ENCODE results near the gene DGKI.

Gene DGKI

DNA sequence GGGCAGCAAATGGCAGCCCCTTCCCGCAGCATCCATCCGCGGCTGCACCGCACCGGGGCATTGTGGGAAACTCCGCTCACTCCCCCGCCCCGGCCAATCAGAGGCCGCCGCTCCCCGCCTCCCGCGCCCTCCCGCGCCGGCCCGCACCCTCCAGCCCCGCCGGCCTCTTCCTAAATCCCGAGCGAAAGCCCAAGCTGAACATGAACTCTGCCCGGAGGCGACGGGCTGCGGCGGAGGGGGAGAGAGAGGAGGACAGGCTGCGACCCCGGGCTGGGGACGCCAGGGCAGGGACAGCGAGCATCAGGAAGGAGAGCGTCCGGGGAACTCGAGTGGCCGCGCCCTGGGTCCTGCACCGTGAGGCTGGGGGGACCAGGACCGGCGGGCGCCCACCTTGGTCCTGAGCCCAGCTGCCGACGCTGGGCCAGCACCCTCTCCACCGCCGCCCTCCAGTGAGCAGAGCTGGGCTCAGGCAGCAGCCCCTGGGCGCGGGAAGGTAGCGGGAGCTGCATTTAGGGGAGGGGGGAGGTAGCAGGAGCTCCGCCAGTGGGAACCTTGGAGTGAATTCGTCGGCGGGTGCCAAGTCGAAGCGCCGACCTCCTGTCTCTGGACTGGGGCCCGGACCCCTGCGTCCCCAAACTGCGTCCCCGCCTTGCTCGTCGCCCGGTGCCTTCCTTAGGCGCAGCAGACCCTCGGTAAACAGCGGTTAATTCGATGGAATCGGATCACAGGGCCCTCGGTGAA is at the start of gene DGKI:
DGKI (minus strand) TSS at position 148 of the 741 bp plus-strand sequence.
- DNase-seq = peak in 1 of 2 experiments; percentile 52

DNA sequence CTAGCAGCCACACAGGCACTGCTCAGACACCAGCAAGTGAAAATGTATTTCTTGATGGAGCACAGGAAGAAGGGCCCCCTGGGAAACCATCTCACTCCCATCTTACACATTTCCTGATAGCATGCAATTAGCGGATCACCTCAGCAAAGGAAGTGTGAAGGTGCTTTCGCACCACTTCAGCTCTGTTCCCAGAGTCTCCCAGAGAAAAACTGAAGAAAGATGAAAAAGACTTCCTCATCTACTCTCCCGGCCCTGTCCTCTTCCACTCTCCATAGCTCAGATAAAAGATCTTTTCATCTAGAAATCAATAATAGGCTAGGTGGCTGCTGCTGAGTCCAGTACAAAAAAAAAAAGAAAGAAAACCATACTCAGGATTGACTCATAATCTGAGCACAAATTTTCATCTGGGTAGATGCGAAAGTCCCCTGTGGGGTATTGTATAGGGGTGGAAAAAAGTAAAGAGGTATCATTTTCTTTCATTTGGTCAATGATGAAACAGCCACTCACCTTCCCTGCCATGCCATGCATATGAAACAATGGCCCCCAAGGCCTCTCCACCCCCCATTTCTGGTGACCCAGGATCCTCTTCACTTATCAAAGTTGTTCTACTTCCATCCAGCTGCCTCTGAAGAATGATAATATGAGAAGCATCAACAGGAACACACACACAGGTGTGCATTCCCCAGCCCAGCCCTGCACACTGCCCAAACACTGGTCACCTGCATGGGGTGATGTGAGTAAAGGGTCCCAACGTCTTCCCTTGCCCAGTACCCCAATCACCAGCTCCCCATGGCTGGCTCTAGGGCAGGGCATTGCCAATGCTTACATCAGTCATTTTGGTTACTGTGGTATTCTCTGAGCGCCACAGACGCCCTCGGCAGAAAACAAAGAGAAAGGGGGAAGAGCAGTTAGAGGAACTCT is 48.8 kb upstream of the DGKI start:
- DNase-seq = no peak

DNA sequence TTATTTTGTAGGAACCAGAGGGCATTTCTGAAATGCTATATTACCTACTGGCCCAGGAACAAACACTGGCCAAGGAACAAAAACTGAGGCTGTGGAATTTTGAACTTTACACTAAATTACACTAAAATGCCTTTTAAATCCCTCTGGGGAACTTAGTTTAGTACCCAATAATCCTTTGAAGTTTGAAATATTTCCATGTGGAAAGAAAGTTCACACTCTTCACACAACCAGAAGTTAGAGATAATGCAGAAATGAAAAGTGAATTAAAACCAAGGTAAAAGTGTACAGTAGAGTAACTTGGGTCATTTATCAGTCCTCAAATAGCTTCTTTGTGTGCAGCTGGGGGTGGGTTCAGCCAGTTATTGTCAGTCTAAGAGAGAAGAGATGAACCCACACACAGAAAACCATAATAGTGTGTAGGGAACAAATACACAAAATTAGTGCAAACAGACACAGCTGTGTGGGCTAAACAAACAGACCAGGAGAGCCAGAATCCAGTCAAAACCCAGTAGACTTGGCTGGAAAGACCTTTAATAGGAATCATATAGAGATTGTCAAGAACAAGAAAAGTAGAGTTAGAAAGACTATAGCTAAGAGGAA is 46.5 kb upstream of the DGKI start:
- no peak for DNase-seq

DNA sequence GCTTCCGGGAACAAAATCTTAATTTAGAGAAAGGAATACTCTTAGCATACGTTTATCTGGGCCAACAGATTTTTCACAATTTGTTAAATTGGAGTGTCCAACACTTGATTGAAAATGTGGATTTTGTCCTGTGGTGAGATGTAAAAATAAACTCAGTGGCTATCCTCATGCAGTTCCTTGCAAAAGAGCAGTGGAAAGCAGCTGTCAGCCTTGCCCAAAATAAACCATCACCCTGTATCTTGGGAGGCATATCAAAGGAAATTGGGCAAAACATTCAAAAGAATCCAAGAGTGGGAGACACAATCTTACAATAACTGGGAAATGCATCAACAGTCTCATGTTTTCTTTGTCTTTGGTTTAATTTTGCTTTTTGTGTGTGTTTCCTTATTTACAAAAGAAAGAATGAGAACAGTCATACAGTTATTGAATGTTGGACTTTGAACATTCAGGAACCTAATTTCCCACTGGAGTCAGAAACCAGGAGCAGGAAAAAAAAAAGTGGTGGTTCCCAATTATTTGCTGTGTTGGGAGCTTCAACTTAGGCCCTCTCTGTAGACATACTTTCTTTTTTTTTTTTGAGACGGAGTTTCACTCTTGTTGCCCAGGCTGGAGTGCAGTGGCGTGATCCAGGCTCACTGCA is 44.4 kb upstream of the DGKI start:
- DNase-seq = no peak

DNA sequence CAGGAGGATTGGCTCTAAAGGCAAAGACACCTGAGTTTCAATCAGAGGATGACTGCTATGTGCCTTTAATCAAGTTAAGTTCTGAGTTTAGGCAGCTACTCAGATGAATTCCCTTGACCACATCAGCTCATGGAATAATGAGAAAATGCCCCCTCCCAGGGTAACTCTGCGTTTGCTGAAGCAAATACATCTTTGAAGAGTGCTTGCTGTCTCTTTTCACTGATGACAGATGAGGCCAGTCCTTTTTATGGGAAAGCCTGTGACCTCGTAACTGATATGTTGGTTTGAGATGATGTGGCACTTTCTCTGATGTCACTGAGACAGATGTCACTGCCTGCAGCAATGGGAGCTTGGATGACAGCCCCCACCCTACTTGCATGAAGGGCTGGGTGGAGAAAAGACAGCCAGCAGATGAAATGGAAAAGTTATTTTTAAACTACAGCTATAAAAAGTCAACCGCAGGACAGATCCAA is 43.7 kb upstream of the DGKI start:
- DNase-seq = peak in 1 of 2 experiments; percentile 18

DNA sequence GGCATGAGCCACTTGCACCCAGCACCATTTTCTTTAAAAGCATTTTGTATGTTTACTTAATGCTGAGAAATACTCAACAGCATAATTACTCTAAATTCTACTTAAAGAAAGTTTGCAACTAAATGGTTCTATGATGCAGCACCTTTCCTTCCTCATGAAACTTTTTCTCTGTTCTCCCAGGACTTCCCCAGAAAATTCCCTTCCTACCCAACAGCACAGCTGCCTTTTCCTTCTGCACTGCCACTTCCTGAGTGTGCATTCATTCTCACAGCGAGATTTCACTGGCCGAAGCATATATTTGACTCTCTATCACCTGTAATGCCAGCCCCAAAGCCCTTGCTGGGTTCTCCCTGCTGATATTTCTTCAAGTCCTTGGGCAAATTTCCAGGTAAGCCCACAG is 41.5 kb upstream of the DGKI start:
- DNase-seq = no peak

DNA sequence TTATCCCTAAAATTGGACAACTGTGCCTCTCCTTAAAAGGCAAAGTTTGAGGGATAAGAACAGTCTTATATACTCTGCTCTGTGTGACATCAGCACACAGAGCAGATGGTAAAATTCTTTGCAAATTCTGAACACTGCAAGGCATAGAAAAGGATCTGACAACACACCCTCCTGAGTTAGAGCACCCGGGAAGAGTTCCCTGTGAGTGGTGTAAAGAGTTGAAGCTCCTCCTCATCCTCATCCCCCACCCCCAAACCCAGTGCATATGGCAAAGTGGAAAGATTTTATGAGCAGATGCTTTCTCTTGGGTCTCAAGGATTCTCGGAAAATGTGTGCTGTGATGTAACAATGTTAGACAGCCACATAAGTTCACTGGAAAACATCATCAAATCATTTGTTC is 40.0 kb upstream of the DGKI start:
- peak in 1 of 2 experiments; percentile 72 for DNase-seq

DNA sequence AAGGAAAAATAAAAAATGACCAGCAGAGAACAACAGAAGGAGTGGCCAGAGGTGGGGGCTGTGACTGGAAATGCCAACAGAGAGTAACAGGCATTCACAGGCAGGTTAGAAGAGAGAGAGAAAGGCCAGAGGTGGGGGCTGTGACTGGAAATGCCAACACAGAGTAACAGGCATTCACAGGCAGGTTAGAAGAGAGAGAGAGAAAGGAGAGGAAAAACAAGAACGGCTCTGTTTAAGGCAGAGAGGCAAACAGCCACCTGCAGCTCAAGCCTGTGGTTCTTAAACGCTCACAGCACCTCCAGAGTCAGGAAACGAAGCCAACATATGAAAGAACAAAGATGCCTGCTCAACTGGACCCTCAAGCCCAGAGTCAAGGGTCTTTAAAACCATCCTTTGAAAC is 39.5 kb upstream of the DGKI start:
- DNase-seq = no peak

DNA sequence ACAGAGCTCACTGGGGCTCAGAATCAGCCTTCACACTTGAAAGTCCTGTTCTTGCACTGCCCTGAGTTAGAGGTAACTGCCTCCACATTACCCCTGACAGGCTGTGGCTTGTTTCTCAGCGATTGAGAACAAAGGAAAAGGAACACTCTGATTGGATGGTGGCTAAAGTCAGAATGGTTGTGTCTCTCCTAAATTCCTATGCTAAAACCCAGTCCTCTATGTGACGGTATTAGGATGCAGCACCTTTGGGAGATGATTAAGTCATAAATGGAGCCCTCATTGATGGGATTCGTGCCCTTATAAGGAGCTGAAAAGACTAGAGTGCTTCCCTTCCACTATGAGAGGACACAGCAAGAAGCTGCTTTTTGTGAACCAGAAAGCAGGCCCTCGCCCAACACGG is 38.9 kb upstream of the DGKI start:
- no peak for DNase-seq

DNA sequence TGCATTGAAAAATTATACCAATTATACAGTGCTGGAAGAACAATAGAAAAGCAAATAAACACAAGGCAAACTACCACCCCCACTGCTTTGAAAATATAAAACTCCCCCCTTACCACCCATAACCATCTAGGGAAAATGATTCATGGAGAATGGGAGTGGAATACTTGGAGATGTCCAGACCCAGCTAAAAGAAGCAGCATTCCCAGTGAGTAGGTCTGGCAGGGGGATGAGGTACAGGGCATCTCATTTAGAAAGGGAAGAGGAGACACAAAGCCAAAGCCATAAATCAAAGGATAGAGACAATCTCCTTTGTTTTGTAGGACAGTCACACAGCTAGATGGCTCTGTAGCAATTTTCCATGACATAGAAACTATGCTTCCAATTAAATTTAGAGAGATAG is 36.0 kb upstream of the DGKI start:
- no peak for DNase-seq

DNA sequence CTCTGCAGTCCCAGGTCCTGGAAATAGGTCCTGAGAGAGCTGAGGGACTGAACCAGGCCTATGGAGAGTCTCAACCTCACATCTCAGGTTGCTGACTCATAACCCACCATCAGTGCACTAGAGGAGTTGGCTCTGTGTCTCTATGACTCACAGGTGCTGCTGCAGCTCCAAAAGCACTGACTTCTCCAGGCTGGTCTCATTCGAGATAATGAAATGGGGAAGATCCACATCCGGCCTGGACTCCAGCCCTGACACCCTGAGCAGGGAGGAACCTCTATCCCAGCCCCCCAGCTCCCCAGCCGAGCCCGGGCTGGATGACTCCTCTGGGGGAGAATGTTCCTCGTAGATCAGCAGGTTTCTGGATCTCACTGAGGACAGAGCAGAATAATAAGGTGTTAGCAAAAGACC is 35.5 kb upstream of the DGKI start:
- DNase-seq = no peak

DNA sequence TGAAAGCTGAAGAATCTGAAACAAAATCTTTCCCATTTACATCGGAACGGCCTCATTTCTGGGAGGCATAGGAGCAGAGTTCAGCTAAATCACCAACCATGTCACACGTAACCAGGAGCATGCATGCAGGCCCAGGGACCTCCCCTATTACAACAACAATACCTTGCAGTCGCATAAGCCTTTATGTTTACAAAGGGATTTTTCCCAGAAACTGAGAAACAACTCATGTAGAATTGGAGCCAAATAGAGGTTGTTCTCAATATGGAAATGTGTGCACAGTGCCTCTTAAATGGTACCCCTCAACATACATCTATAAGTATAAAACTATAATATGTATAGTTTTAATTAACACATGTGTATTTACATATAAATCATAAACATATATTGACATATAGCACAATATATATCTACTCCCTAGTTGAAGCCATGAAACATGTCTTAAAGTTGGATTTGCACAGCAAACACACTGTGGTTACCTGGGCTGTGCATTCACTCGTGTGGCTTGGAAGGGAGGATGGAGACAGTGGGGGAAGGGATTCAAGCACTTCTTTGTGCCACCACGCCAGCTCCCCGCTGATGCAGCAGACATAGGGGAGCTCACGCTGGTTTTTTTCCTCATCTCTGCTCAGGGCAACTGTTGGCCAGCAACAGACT is 35.0 kb upstream of the DGKI start:
- DNase-seq = no peak

DNA sequence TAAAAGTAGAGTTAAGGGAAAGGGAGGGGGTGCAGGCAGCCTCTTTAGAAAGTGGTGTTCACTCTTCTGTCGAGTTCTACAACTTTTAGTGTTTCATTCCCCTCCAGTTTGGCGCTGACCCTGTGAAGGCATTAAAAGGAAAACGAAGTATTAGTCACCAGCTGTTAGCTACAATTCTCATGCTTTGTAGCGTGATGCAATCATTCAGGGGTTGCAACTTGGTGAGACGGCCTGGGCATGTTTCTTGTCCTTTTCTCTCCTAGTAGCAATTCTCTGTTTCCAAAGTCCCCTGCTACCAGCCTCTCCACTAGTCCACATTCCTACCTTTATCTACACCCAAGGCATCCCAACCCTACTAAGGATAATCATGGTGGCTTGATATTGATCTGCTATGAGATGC is 33.7 kb upstream of the DGKI start:
- no peak for DNase-seq

DNA sequence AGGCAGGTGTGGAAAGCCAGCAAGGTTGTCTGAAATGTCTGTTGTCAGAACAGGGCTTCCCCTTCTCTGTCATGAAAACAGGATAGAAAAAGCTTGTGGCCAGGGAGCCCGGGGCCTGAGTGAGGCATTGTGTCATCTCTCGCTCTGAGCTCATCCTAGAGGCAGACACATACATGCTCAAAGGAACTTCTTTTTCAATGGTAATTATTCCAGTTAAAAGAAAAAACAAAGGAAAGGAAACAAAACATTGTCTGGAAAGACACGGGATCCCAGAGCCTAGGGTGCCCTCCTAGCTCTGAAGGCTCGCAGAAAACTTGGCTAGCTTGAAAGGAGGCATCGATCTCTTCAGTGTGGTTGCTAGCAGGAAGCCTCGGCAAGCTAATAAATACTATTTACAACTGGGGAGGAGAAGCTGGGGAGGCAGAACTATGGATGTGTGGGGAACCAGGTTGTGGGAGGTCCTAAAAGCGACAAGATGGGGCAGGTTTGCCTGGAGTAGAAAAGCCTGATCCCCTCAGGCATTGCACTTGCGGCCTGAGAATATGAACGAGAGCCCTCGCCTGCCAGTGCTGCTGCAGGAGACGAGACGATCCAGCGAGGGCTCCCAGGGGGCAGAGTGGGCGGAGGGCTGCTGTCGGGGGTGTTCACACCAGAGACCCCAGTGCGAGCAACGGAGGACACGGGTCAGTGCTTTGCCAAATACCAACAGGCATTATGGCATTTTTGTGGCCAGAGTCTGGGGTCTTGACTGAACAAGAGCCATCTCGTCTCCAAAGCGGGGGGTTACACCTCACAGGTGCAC is 32.8 kb upstream of the DGKI start:
- no peak for DNase-seq

DNA sequence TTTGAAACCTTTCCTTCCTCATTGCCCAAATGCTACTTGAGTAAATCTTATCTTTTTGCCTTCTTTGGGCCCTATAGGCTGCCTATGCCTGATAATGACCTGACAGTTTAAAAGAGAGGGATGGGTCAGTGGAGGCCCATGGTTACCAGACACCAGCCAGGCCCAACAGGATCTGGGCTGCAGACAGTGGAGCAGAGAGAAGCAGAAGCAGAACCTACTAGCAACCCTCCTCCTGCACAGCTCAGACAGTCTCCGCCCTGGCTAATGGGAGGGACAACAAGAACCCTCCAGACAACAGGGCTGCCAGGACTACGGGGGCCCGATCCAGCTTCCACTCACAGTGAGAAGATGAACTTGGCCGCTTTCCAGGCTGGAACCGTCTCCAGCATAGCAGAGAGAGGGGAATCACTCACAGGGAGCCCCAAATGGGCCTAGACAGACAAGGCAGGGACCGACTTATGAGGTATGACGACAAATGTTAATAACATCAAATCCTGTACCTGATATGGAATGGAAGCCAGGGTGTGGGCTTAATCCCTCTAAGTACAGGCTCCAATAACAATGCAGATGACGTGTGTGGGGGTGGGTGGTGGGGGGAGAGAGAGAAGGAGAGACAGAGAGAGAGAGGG is 31.7 kb upstream of the DGKI start:
- DNase-seq = peak in 1 of 2 experiments; percentile 20

DNA sequence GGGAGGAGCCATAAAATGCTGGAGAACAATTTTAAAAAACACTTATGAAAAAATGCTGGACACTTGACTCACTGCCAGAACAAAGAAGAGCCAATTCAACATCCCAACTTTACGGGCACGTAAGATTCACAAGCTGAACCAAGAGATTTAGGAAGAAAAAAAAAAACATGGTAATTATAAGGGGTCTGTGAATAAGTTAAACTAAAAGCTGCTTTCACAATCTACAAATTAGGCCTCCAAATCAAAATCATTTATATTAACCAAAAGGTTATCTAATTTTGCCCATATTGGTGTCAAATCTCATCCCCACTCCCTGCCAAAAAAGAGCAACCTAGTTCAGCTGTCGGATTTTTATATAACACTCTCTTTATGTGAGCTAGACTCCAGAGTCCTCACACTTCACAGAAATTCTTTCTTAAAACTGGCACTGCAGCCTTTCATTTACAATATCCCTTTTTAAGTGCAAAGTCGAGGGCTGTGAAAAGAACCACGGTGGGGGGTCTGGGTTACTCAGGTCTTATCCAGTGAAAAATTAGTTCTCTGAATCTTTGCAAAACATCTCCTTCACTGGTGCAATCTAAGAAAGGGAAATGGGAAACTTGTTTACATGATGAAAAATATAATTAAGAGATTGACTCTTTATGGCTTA is 30.4 kb upstream of the DGKI start:
- no peak for DNase-seq

DNA sequence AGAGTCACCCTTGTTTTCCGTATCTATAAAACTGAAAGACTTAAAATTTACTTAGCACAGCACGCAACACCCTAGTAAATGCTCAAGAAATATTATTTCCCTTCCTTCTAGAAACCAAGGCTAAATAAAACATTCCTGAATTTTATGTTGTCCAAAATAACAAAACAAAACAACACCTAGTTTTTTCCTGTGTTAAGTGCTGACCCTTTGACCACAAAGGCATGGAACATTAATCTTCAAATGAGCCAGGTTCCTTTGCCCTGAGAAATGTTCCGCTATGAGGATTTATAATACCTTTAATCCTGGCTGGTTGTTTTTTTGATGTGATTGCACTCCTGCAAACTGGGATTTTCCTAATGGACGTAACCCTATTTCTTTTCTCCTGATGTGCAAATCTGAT is 29.0 kb upstream of the DGKI start:
- DNase-seq = no peak

DNA sequence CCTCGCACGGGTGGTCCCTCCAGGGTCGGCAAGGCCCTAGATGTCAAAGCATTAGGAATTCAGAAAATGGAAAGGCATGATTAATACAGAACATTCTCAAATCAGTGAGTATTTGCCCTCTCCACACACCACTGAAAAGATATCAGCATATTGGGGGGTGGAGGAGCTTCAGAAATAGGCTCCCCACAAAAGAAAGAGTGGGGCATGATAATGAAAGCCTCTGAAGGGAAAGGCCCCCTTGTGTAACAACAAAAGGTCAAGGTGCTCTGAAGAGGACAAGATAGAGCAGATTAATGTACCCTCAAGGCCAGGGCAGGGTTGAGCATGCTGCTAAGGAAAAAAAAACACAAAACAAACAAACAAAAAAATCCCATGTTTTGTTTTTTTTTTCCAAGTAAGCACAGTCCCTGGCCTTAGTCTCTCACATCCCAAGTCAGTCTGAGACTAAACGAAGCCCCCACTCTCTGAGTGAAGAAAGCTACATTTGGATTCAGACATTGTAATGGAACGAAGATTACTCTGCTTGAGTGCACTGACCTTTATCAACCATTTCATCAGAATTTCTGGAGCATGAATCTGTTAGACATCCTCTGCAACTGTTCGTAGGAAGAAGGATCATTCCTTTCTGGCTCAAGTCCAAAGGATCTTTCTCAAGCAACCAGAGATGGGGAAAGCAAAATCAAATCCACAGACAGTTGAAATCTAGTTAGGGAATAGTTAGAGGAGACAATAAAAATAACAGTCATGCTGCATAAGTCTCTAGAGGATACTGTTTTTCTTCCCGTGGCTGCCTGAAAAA is 27.4 kb upstream of the DGKI start:
- no peak for DNase-seq

DNA sequence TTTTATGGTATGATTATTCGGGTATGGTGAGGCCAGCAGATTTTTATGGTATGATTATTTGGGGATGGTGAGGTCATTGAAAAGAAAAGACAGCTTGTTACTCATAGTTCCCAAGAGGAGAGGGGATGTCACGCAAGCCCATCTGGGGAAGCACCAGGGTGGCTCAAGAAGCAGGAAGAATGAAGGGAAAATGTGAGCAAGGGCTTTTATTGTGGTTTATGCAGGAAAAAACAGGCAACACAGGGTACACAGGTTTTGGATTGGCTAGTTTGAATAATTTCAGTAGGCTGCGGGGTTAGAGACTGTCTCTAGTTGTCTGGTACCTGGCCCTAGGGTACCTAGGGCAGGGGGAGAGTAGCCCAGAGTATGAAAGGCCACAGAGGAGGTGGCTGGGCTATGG is 26.8 kb upstream of the DGKI start:
- no peak for DNase-seq

All from NCI-H524 (cell line).